Liver (tissue), 9 donors: ENCODE data around the gene PKD2L1. TPM values are rescaled to one million over a fixed set of nuclear protein-coding genes. Genes with fewer than 3 reads are reported as not detected.
"Not testable (repeated sequence)": the region's sequence is repeated elsewhere in the genome, so short reads cannot be mapped to it uniquely, and the experiment has no call there.

Source experiments
- DNase-seq: peaks from one replicate; pipeline ENCODE4 v3.0.0-alpha.2; 2017; ENCODE audit warnings: low spot score
- H3K27ac ChIP-seq, 2 donors: one replicate each; pipeline ENCODE4 v1.7.0; 2013; ENCODE audit warnings: inconsistent platforms in 2 of 2, low read length in 2 of 2, control low read depth in 1 of 2, low read depth in 1 of 2, mild to moderate bottlenecking in 1 of 2
- H3K27me3 ChIP-seq, 4 donors: one replicate each; pipeline versions ENCODE4 v1.6.1 to v1.7.0; 2013; ENCODE audit warnings: low read length in 3 of 4, inconsistent platforms in 1 of 4, mild to moderate bottlenecking in 1 of 4, moderate library complexity in 1 of 4; ENCODE audit not compliant: control insufficient read depth in 4 of 4, insufficient read depth in 4 of 4
- H3K36me3 ChIP-seq, 4 donors: one replicate each; pipeline versions ENCODE4 v1.6.1 to v1.7.0; 2013; ENCODE audit warnings: low read length in 3 of 4, mild to moderate bottlenecking in 3 of 4, low read depth in 1 of 4, moderate library complexity in 1 of 4; ENCODE audit not compliant: control insufficient read depth in 4 of 4, insufficient read depth in 3 of 4
- H3K4me1 ChIP-seq, 4 donors: one replicate each; pipeline versions ENCODE4 v1.6.1 to v1.7.0; 2013; ENCODE audit warnings: low read length in 3 of 4, mild to moderate bottlenecking in 3 of 4, moderate library complexity in 1 of 4; ENCODE audit not compliant: control insufficient read depth in 4 of 4, insufficient read depth in 4 of 4
- H3K4me3 ChIP-seq, 3 donors: one replicate each; pipeline versions ENCODE4 v1.6.1 to v1.7.0; 2013; ENCODE audit warnings: low read length in 3 of 3, control low read depth in 1 of 3, low read depth in 1 of 3, mild to moderate bottlenecking in 1 of 3
- H3K9ac ChIP-seq, 2 donors: one replicate each; pipeline ENCODE4 v1.7.0; 2013; ENCODE audit warnings: low read length in 2 of 2, mild to moderate bottlenecking in 2 of 2, moderate library complexity in 2 of 2, control low read depth in 1 of 2, low read depth in 1 of 2
- H3K9me3 ChIP-seq, 4 donors: one replicate each; pipeline versions ENCODE4 v1.6.1 to v1.7.0; 2013; ENCODE audit warnings: low read length in 3 of 4; ENCODE audit not compliant: control insufficient read depth in 4 of 4
- CTCF ChIP-seq: fragments of 150-350 bp; IDR thresholded peaks from 2 replicates; pipeline ENCODE4 v1.5.1; 2017; ENCODE audit warnings: improper control_type of control experiment, low read depth, low read length; ENCODE audit not compliant: missing input control
- EGR1 ChIP-seq, 2 donors: IDR thresholded peaks; 2 replicates each; pipeline ENCODE4 v1.6.1; 2016 to 2018; ENCODE audit warnings: antibody characterized with exemption in 2 of 2, low read depth in 2 of 2
- FOXA1 ChIP-seq: IDR thresholded peaks from 2 replicates; pipeline ENCODE4 v1.6.1; 2016; ENCODE audit warnings: antibody characterized with exemption
- FOXA2 ChIP-seq: IDR thresholded peaks from 2 replicates; pipeline ENCODE4 v1.6.1; 2016; ENCODE audit warnings: antibody characterized with exemption
- GABPA ChIP-seq, 2 donors: IDR thresholded peaks in 1 of 2; conservative IDR thresholded peaks in 1 of 2; 2 replicates each; pipeline ENCODE4 v1.6.1; 2016; ENCODE audit warnings: antibody characterized with exemption in 2 of 2, mild to moderate bottlenecking in 1 of 2, moderate library complexity in 1 of 2
- HNF4A ChIP-seq, 2 donors: conservative IDR thresholded peaks; 2 replicates each; pipeline ENCODE4 v1.6.1; 2016; ENCODE audit warnings: antibody characterized with exemption in 2 of 2, mild to moderate bottlenecking in 2 of 2
- HNF4G ChIP-seq: IDR thresholded peaks from 2 replicates; pipeline ENCODE4 v1.6.1; 2016; ENCODE audit warnings: antibody characterized with exemption
- JUND ChIP-seq, 2 donors: IDR thresholded peaks; 2 replicates each; pipeline ENCODE4 v1.6.1; 2016; ENCODE audit warnings: antibody characterized with exemption in 2 of 2
- MAX ChIP-seq: IDR thresholded peaks from 2 replicates; pipeline ENCODE4 v1.6.1; 2016; ENCODE audit warnings: antibody characterized with exemption
- NR2F2 ChIP-seq: IDR thresholded peaks from 2 replicates; pipeline ENCODE4 v1.6.1; 2016; ENCODE audit warnings: antibody characterized with exemption
- RAD21 ChIP-seq, 2 donors: IDR thresholded peaks; 2 replicates each; pipeline ENCODE4 v1.6.1; 2016; ENCODE audit warnings: antibody characterized with exemption in 2 of 2, mild to moderate bottlenecking in 2 of 2
- REST ChIP-seq: IDR thresholded peaks from 2 replicates; pipeline ENCODE4 v1.6.1; 2016; ENCODE audit warnings: antibody characterized with exemption, mild to moderate bottlenecking
- RXRA ChIP-seq, 2 donors: IDR thresholded peaks; 2 replicates each; pipeline ENCODE4 v1.6.1; 2017 to 2018; ENCODE audit warnings: antibody characterized with exemption in 2 of 2, mild to moderate bottlenecking in 1 of 2
- SP1 ChIP-seq: IDR thresholded peaks from 2 replicates; pipeline ENCODE4 v1.6.1; 2018; ENCODE audit warnings: antibody characterized with exemption, mild to moderate bottlenecking
- TAF1 ChIP-seq: conservative IDR thresholded peaks from 2 replicates; pipeline ENCODE4 v1.6.1; 2016; ENCODE audit warnings: antibody characterized with exemption, mild to moderate bottlenecking
- YY1 ChIP-seq: IDR thresholded peaks from 2 replicates; pipeline ENCODE4 v1.6.1; 2016; ENCODE audit warnings: antibody characterized with exemption, mild to moderate bottlenecking
- WGBS: extraction: QIAGEN DNeasy Blood & Tissue Kit; methylation state at CpG from one replicate; pipeline ENCODE4 v1.1.7; 2013; 5-methylcytosine and 5-hydroxymethylcytosine counted together
- polyA plus RNA-seq, 2 donors: library from polyadenylated mRNA; stranded (reverse) in 1 of 2; unstranded in 1 of 2; fragments of 200-250 nt in 1 of 2; fragments of >200 nt in 1 of 2; fragmentation: Nextera tagmentation in 1 of 2; extraction: Ambion mirVana in 1 of 2; gene quantifications; one replicate each; pipeline versions ENCODE4 v1.2.1 to v1.2.3, GENCODE V29; 2013 to 2015
- total RNA-seq, 2 donors: library from RNA; depleted of rRNA; stranded (reverse); fragments of >200 nt; gene quantifications; one replicate each; pipeline ENCODE4 v1.2.3, GENCODE V29; 2014
- TF ChIP-seq, protein P1 (sequence below): IDR thresholded peaks from 2 replicates; pipeline ENCODE4 v1.6.1; 2016; ENCODE audit warnings: antibody characterized with exemption
- donor health status: healthy.
- donor health status: healthy.
- donor health status: healthy.
- donor health status: healthy.
- donor health status: healthy.

Gene PKD2L1
- total and polyA plus RNA-seq, 4 donors: 0.06 to 0.15 (median 0.11) TPM

DNA sequence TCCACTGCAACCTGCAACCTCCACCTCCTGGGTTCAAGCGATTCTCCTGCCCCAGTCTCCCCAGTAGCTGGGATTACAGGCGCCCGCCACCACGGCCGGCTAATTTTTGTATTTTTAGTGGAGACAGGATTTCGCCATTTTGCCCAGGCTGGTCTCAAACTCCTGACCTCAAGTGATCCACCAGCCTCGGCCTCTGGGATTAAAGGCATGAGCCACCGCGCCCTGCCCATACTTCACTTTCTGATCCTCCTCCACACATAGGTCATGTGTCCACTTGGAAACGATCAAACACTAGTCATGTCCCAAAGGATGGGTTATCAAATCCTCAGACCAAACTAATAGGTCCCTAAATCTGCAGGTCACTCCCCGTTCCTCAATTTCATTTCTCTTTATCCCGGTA, 44.7 kb downstream of the PKD2L1 start:
- H3K27me3 ChIP-seq, DNase-seq, H3K9me3 ChIP-seq: not testable (repeated sequence)
- Histone ChIP-seq H3K27ac (peak overlapping the region in 1 of 2 donors; percentile 91), H3K36me3 (peaks cover 0 to 14% (median 7%) of the 10 kb centered on the region in 4 donors), H3K4me3 (peak overlapping the region in 2 of 3 donors; percentile 70 to 95), H3K4me1 (peaks cover 5 to 14% (median 7%) of the 10 kb centered on the region in 4 donors), H3K9ac (peak overlapping the region in 1 of 2 donors; percentile 52)
- 90% methylated on average over 12 of the region's 12 CpGs for WGBS

DNA sequence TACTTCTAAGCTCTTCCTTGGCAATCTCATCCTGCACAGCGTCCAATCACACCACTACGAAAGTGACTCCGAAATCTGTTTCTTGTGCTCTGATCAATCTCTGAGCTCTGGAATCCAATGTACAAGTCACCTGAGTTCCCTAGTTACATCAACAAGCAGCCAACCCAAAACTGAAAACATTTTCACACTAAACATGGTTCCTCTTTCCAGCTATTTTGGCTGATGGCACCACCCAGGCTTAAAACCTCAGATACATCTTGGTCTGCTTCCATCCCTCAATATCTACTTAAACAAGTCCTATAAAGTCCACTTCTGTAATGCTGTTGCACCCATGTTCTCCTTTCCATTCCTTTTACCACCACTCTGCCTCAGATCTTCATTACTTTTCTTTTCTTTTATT, 47.1 kb downstream of the PKD2L1 start:
- TF ChIP-seq HNF4G: no peak
- TF ChIP-seq RAD21 (IDR thresholded peaks at IDR 0.05): no peak
- TF ChIP-seq TAF1: no peak
- no peak for TF ChIP-seq GABPA (IDR thresholded peaks at IDR 0.05 in 1 of 2, conservative IDR thresholded peaks at IDR 0.05 in 1 of 2)
- TF ChIP-seq, protein P1, sequence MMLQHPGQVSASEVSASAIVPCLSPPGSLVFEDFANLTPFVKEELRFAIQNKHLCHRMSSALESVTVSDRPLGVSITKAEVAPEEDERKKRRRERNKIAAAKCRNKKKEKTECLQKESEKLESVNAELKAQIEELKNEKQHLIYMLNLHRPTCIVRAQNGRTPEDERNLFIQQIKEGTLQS: no peak
- TF ChIP-seq JUND (IDR thresholded peaks at IDR 0.05): no peak
- no peak for TF ChIP-seq MAX
- TF ChIP-seq RXRA (IDR thresholded peaks at IDR 0.05): no peak
- no peak for TF ChIP-seq EGR1 (IDR thresholded peaks at IDR 0.05; ENCODE audit: low read depth in 2 of 2)
- no peak for TF ChIP-seq SP1
- no peak for TF ChIP-seq FOXA1
- DNase-seq: no peak
- H3K4me1 ChIP-seq: peaks cover 5 to 14% (median 7%) of the 10 kb centered on the region in 4 donors
- H3K27me3 ChIP-seq: no peaks in the 10 kb centered on the region
- H3K9ac ChIP-seq: no peak overlapping the region
- H3K9me3 ChIP-seq: no peaks in the 10 kb centered on the region
- peaks cover 0 to 26% (median 16%) of the 10 kb centered on the region in 4 donors for H3K36me3 ChIP-seq
- WGBS: 94% methylated on average over 3 of the region's 3 CpGs
- H3K4me3 ChIP-seq: no peak overlapping the region
- no peak overlapping the region for H3K27ac ChIP-seq

DNA sequence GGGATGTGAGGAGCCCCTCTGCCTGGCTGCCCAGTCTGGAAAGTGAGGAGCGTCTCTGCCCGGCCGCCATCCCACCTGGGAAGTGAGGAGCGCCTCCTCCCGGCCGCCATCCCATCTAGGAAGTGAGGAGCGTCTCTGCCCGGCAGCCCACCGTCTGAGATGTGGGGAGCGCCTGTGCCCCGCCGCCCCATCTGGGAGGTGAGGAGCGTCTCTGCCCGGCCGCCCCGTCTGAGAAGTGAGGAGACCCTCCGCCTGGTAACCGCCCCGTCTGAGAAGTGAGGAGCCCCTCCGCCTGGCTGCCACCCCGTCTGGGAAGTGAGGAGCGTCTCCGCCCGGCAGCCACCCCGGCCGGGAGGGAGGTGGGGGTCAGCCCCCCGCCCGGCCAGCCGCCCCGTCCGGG, 53.1 kb downstream of the PKD2L1 start:
- DNase-seq, H3K27ac ChIP-seq, H3K4me1 ChIP-seq, H3K9ac ChIP-seq, H3K9me3 ChIP-seq, H3K4me3 ChIP-seq, H3K27me3 ChIP-seq: not testable (repeated sequence)
- WGBS: 95% methylated on average over 28 of the region's 31 CpGs
- peaks cover 1 to 34% (median 23%) of the 10 kb centered on the region in 4 donors for H3K36me3 ChIP-seq

DNA sequence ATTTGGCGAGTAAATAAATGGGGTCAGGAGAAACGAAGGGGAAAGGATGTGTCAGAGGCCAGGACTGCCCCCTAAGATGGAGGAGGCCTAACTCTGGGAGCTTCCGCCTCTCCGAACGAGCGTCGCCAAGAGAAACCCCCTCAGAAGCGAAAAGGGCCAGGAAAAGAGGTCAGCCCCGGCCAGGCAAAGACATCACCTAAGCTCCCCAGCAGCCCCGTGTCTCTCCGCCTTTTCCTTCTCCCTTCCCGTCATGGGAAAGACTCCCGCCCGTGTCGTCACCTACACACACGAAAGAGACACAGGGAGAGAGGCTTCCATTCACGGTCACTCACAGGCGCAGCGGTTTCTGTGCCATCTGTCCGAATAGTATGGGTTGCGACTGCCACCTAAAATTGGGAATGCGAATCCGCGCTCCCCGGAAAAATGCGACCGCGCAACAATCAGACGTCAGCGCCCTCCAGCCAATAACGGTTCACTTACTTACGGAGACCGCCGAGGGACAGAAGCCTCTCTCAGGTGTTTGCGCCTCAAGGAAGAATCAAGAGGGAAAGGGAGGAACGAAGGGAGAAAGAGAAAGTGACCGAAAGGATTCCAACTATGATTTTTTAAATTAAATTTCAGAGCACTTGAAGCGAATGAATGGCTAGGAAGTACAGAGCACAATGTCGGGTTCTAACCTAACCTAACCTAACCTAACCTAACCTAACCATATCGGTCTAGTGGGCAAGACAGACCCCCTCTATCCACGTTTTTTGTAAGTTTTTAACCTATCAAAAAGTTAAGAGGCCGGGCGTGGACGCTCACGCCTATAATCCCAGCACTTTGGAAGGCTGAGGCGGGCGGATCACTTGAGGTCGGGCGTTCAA, 62.6 kb downstream of the PKD2L1 start, which contains the start of gene CWF19L1:
CWF19L1 (minus strand) TSS at position 400 of the 866 bp plus-strand sequence; CDS start at position 355, 45 bp downstream.
- DNase-seq: peak; percentile 90
- Histone ChIP-seq H3K9ac (peak within 1 kb of the TSS; percentile 73 to 80), H3K4me1 (peaks cover 4 to 14% (median 12%) of the 10 kb centered on the region in 4 donors), H3K4me3 (peak within 1 kb of the TSS; percentile 92 to 96 (median 94)), H3K36me3 (no peaks in the 10 kb centered on the region), H3K27me3 (no peaks in the 10 kb centered on the region), H3K9me3 (no peaks in the 10 kb centered on the region), H3K27ac (peak within 1 kb of the TSS; percentile 45 to 52)
- 2% methylated on average over 49 of the region's 49 CpGs for WGBS
- TF ChIP-seq FOXA2: peak; percentile 14
- TF ChIP-seq CTCF: no peak
- TF ChIP-seq RAD21 (IDR thresholded peaks at IDR 0.05): peak in 1 of 2 donors; percentile 30
- TF ChIP-seq SP1: peak; percentile 74
- peak; percentile 2 for TF ChIP-seq NR2F2
- peak; percentile 33 for TF ChIP-seq REST
- TF ChIP-seq EGR1 (IDR thresholded peaks at IDR 0.05; ENCODE audit: low read depth in 2 of 2): peak in 1 of 2 donors; percentile 29
- peak; percentile 77 for TF ChIP-seq TAF1
- TF ChIP-seq HNF4A (conservative IDR thresholded peaks at IDR 0.05): peak; percentile 20 to 25
- peak; percentile 52 to 62 for TF ChIP-seq RXRA (IDR thresholded peaks at IDR 0.05)
- peak in 1 of 2 donors; percentile 79 for TF ChIP-seq GABPA (IDR thresholded peaks at IDR 0.05 in 1 of 2, conservative IDR thresholded peaks at IDR 0.05 in 1 of 2)
- TF ChIP-seq YY1: peak; percentile 90
- TF ChIP-seq JUND (IDR thresholded peaks at IDR 0.05): peak; percentile 21 to 61
